ENCODE measurements around the gene ADISSP. TPM values are rescaled to one million over a fixed set of nuclear protein-coding genes. Genes with fewer than 3 reads are reported as not detected.

Gene ADISSP
- total RNA-seq, 1 donor from 2014 or later, result 43.2 TPM

GRCh38 chr20:3786665-3787323 is 19.2 kb upstream of the ADISSP start, which contains the start of gene CENPB:
CENPB (minus strand) TSS chr20:3786740; CDS start chr20:3786483, 257 bp downstream.
- peak within 1 kb of the TSS; percentile 85 for H3K4me3 Mint-ChIP-seq (ENCODE audit: unreplicated experiment)
- H3K4me1 ChIP-seq (ENCODE audit: insufficient read depth, low read length), result peaks cover 18% of the 10 kb centered on the region
- peaks cover 43% of the 10 kb centered on the region for H4K20me1 ChIP-seq (ENCODE audit: insufficient read depth, low read length)
- H3K9ac ChIP-seq (ENCODE audit: low read length), result peak within 1 kb of the TSS; percentile 85
- H3K27ac ChIP-seq (ENCODE audit: low read depth, low read length), result peak within 1 kb of the TSS; percentile 64
- H3K4me3 ChIP-seq (ENCODE audit: insufficient read depth, low read depth, low read length), result peak within 1 kb of the TSS; percentile 70
- peak within 1 kb of the TSS; percentile 97 for H3K4me2 ChIP-seq (ENCODE audit: low read length)
- no peak within 1 kb of the TSS for H3K27ac Mint-ChIP-seq (ENCODE audit: unreplicated experiment)
- H3K4me1 Mint-ChIP-seq (ENCODE audit: low read depth, unreplicated experiment), result no peaks in the 10 kb centered on the region
- peaks cover 35% of the 10 kb centered on the region for H3K79me2 ChIP-seq (ENCODE audit: insufficient read depth, low read length)
- TF ChIP-seq EZH2 (IDR thresholded peaks at IDR 0.05; ENCODE audit: insufficient read depth, low read length) (no peak), CTCF (IDR thresholded peaks at IDR 0.05; ENCODE audit: insufficient read depth, low read depth, low read length) (peak; percentile 43)
- peak within 1 kb of the TSS; percentile 63 for H2AFZ ChIP-seq (ENCODE audit: low read depth, low read length)
- H3K9me3 Mint-ChIP-seq (ENCODE audit: unreplicated experiment), result peaks cover 2% of the 10 kb centered on the region
- H3K36me3 Mint-ChIP-seq (ENCODE audit: low read depth, unreplicated experiment), result peaks cover 2% of the 10 kb centered on the region
- FAIRE-seq, result no peak
- no peaks in the 10 kb centered on the region for H3K36me3 ChIP-seq (ENCODE audit: insufficient read depth, low read length)
- DNase-seq (ENCODE audit: low read depth), result peak; percentile 52
- H3K9me3 ChIP-seq (ENCODE audit: insufficient read depth, low read depth, low read length), result no peaks in the 10 kb centered on the region
- H3K27me3 Mint-ChIP-seq (ENCODE audit: low read depth, unreplicated experiment), result peaks cover 13% of the 10 kb centered on the region
- H3K27me3 ChIP-seq (ENCODE audit: insufficient read depth, low read length), result no peaks in the 10 kb centered on the region

GRCh38 chr20:3786126-3786484 is 18.6 kb upstream of the ADISSP start:
- Mint-ChIP-seq H3K4me3 (ENCODE audit: unreplicated experiment) (peak overlapping the region; percentile 85), H3K36me3 (ENCODE audit: low read depth, unreplicated experiment) (peaks cover 2% of the 10 kb centered on the region), H3K9me3 (ENCODE audit: unreplicated experiment) (peaks cover 2% of the 10 kb centered on the region), H3K4me1 (ENCODE audit: low read depth, unreplicated experiment) (peaks cover 2% of the 10 kb centered on the region), H3K27ac (ENCODE audit: unreplicated experiment) (no peak overlapping the region), H3K27me3 (ENCODE audit: low read depth, unreplicated experiment) (peaks cover 8% of the 10 kb centered on the region)
- Histone ChIP-seq H3K4me2 (ENCODE audit: low read length) (peak overlapping the region; percentile 97), H3K79me2 (ENCODE audit: insufficient read depth, low read length) (peaks cover 35% of the 10 kb centered on the region), H3K9ac (ENCODE audit: low read length) (peak overlapping the region; percentile 85), H3K27me3 (ENCODE audit: insufficient read depth, low read length) (no peaks in the 10 kb centered on the region), H3K27ac (ENCODE audit: low read depth, low read length) (peak overlapping the region; percentile 64), H3K4me3 (ENCODE audit: insufficient read depth, low read depth, low read length) (peak overlapping the region; percentile 70), H2AFZ (ENCODE audit: low read depth, low read length) (peak overlapping the region; percentile 63), H3K4me1 (ENCODE audit: insufficient read depth, low read length) (peaks cover 18% of the 10 kb centered on the region), H4K20me1 (ENCODE audit: insufficient read depth, low read length) (peaks cover 48% of the 10 kb centered on the region), H3K36me3 (ENCODE audit: insufficient read depth, low read length) (no peaks in the 10 kb centered on the region), H3K9me3 (ENCODE audit: insufficient read depth, low read depth, low read length) (no peaks in the 10 kb centered on the region)
- FAIRE-seq, result no peak
- DNase-seq (ENCODE audit: low read depth), result peak; percentile 53
- TF ChIP-seq EZH2 (IDR thresholded peaks at IDR 0.05; ENCODE audit: insufficient read depth, low read length), result no peak
- TF ChIP-seq CTCF (IDR thresholded peaks at IDR 0.05; ENCODE audit: insufficient read depth, low read depth, low read length), result no peak
